Lower lobe of right lung (tissue), 2 donors: ENCODE results near the gene SAP30BP. TPM values are rescaled to one million over a fixed set of nuclear protein-coding genes. Genes with fewer than 3 reads are reported as not detected.

Source experiments
- ATAC-seq, 2 donors: fragments of 200-7000 bp; cut with Tn5 transposase; one replicate each; pipeline ENCODE4 v1.9.1; 2020 to 2022; ENCODE audit warnings: mild to moderate bottlenecking in 2 of 2, moderate library complexity in 2 of 2
- DNase-seq: peaks from one replicate; pipeline ENCODE4 v3.0.0-alpha.2; 2020
- H3K27ac ChIP-seq: fragments of 200-600 bp; one replicate; pipeline ENCODE4 v1.8.0; 2022
- H3K27me3 ChIP-seq: fragments of 200-600 bp; one replicate; pipeline ENCODE4 v1.8.0; 2022; ENCODE audit warnings: low read depth
- H3K36me3 ChIP-seq: fragments of 200-600 bp; one replicate; pipeline ENCODE4 v1.8.0; 2022; ENCODE audit warnings: mild to moderate bottlenecking
- H3K4me1 ChIP-seq: fragments of 200-600 bp; one replicate; pipeline ENCODE4 v1.8.0; 2022
- H3K4me3 ChIP-seq: fragments of 200-600 bp; one replicate; pipeline ENCODE4 v1.8.0; 2022; ENCODE audit warnings: mild to moderate bottlenecking
- H3K9me3 ChIP-seq: fragments of 200-600 bp; one replicate; pipeline ENCODE4 v1.8.0; 2022
- CTCF ChIP-seq: fragments of 200-600 bp; IDR thresholded peaks from one replicate; pipeline ENCODE4 v1.8.0; 2022; ENCODE audit warnings: antibody characterized with exemption, mild to moderate bottlenecking
- intact Hi-C: fragments of 100-400 bp; cut with DNase I; formaldehyde crosslinking; loops from one replicate; pipeline ENCODE4 v1.11.0; 2022
- total RNA-seq: library from RNA; stranded (reverse); fragmentation: NEBNext Ultra II Directional; extraction: Animal tissue kit (Norgen Biotek cat#: 25700); gene quantifications from one replicate; pipeline ENCODE4 v1.2.1, GENCODE V29; 2021
- donor health status: DM: no; HTN: yes; CAD: no; lungs with severe emphysema.

Gene SAP30BP
- total RNA-seq, 1 donor from 2014 or later, result 73.0 TPM

GRCh38 chr17:75631353-75631752, 35.8 kb upstream of the SAP30BP start:
- Histone ChIP-seq H3K27ac (no peak overlapping the region), H3K27me3 (no peaks in the 10 kb centered on the region), H3K4me1 (peaks cover 38% of the 10 kb centered on the region), H3K36me3 (peaks cover 31% of the 10 kb centered on the region), H3K9me3 (no peaks in the 10 kb centered on the region), H3K4me3 (no peak overlapping the region)
- DNase-seq (peak; percentile 45), ATAC-seq (no peak)
- TF ChIP-seq CTCF, result no peak
- intact Hi-C loops, result no loop called here

DNA sequence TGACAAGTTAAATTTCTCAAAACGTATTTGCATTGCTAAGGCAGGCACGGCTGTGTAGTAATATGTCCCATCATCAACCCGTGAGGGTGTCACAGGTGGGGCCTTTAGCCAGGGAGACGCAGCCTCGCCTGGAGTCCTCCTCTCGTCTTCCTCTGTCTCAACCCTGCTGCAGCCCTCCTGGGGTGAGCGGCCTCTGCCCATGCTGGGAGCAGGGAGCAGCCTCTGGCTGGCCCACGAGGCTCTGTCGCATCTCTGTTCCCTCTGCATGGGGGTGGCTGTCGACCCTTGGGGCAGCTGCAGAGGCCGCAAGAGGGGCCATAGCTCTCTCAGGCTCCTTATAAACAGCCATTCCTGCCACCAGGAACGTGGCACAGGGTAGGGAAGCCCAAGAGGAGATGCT, 34.7 kb upstream of the SAP30BP start:
- no peak overlapping the region for H3K4me3 ChIP-seq
- intact Hi-C loops, result no loop called here
- H3K27me3 ChIP-seq, result no peaks in the 10 kb centered on the region
- ATAC-seq (no peak), DNase-seq (peak; percentile 43)
- peaks cover 20% of the 10 kb centered on the region for H3K36me3 ChIP-seq
- peaks cover 39% of the 10 kb centered on the region for H3K4me1 ChIP-seq
- no peaks in the 10 kb centered on the region for H3K9me3 ChIP-seq
- no peak for TF ChIP-seq CTCF
- peak overlapping the region; percentile 80 for H3K27ac ChIP-seq

GRCh38 chr17:75632863-75633485, 34.2 kb upstream of the SAP30BP start, which contains the start of gene SMIM5:
SMIM5 (plus strand) TSS chr17:75633434; CDS start chr17:75640202, 6,768 bp downstream.
- Histone ChIP-seq H3K4me3 (peak within 1 kb of the TSS; percentile 4), H3K36me3 (peaks cover 20% of the 10 kb centered on the region), H3K4me1 (peaks cover 39% of the 10 kb centered on the region), H3K27me3 (no peaks in the 10 kb centered on the region), H3K9me3 (no peaks in the 10 kb centered on the region), H3K27ac (peak within 1 kb of the TSS; percentile 80)
- peak; percentile 85 to 90 for ATAC-seq
- intact Hi-C loops, result no loop called here
- TF ChIP-seq CTCF, result peak; percentile 98
- DNase-seq, result peak; percentile 90

GRCh38 chr17:75633486-75634375, 33.4 kb upstream of the SAP30BP start:
- Histone ChIP-seq H3K4me3 (peak overlapping the region; percentile 4), H3K27ac (peak overlapping the region; percentile 80), H3K4me1 (peaks cover 39% of the 10 kb centered on the region), H3K9me3 (no peaks in the 10 kb centered on the region), H3K27me3 (no peaks in the 10 kb centered on the region), H3K36me3 (peaks cover 20% of the 10 kb centered on the region)
- ATAC-seq, result peak; percentile 79 to 80
- peak; percentile 45 for TF ChIP-seq CTCF
- intact Hi-C loops, result no loop called here
- DNase-seq, result peak; percentile 91

GRCh38 chr17:75634376-75634740, 32.8 kb upstream of the SAP30BP start:
- peak overlapping the region; percentile 3 for H3K4me3 ChIP-seq
- no peaks in the 10 kb centered on the region for H3K9me3 ChIP-seq
- intact Hi-C loops, result no loop called here
- DNase-seq, result peak; percentile 47
- peaks cover 39% of the 10 kb centered on the region for H3K4me1 ChIP-seq
- TF ChIP-seq CTCF, result no peak
- peaks cover 17% of the 10 kb centered on the region for H3K36me3 ChIP-seq
- no peaks in the 10 kb centered on the region for H3K27me3 ChIP-seq
- no peak for ATAC-seq
- H3K27ac ChIP-seq, result peak overlapping the region; percentile 80
